ENCODE measurements around the gene MEDAG. TPM values are rescaled to one million over a fixed set of nuclear protein-coding genes. Genes with fewer than 3 reads are reported as not detected.

The MEDAG gene
- total RNA-seq, 2 experiments from 2014 or later, result 0.19 TPM; not detected in 1

DNA sequence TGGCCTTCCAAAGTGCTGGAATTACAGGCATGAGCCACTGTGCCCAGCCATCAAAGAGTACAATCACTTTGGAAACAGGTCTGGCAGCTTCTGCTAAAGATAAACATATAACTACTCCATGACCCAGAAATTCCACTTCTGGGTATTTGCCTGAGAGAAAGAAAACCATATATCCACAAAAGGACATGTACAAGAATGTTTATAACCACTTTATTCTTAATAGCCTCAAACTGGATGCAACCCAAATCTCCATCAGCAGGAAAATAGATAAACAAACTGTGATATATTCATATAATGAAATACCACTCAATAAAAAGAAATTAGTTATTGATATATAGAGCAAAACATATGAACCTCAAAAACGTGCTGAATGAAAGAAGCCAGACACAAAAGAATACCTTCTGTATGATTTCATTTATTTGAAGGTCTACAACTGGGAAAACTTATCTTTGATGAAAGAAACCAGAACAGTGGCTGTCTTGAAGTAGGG lies 66.9 kb downstream of the MEDAG start:
- ChIA-PET POLR2A (no interaction called here), CTCF (ENCODE audit: unreplicated experiment) (no interaction called here)
- no peaks in the 10 kb centered on the region for H4K20me1 ChIP-seq (ENCODE audit: insufficient read depth, low read length)
- H3K4me2 ChIP-seq (ENCODE audit: low read length), result no peak overlapping the region
- no peaks in the 10 kb centered on the region for H3K36me3 ChIP-seq (ENCODE audit: insufficient read depth, low read length)
- no peak for DNase-seq (ENCODE audit: low spot score)
- no TSS peak for BruUV-seq (replicated peaks)
- H3K9me3 ChIP-seq (ENCODE audit: low read length), result no peaks in the 10 kb centered on the region
- no peaks in the 10 kb centered on the region for H3K79me2 ChIP-seq (ENCODE audit: insufficient read depth, low read depth, low read length)
- no peak overlapping the region for H3K27ac ChIP-seq (ENCODE audit: low read depth, low read length, poor library complexity, severe bottlenecking)
- H3K4me3 ChIP-seq (ENCODE audit: low read depth, low read length, poor library complexity, severe bottlenecking), result no peak overlapping the region
- TF ChIP-seq, protein P1, sequence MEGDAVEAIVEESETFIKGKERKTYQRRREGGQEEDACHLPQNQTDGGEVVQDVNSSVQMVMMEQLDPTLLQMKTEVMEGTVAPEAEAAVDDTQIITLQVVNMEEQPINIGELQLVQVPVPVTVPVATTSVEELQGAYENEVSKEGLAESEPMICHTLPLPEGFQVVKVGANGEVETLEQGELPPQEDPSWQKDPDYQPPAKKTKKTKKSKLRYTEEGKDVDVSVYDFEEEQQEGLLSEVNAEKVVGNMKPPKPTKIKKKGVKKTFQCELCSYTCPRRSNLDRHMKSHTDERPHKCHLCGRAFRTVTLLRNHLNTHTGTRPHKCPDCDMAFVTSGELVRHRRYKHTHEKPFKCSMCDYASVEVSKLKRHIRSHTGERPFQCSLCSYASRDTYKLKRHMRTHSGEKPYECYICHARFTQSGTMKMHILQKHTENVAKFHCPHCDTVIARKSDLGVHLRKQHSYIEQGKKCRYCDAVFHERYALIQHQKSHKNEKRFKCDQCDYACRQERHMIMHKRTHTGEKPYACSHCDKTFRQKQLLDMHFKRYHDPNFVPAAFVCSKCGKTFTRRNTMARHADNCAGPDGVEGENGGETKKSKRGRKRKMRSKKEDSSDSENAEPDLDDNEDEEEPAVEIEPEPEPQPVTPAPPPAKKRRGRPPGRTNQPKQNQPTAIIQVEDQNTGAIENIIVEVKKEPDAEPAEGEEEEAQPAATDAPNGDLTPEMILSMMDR (conservative IDR thresholded peaks at IDR 0.05; ENCODE audit: low read length), result no peak
- no peak for TF ChIP-seq EZH2phosphoT487 (IDR thresholded peaks at IDR 0.05; ENCODE audit: borderline replicate concordance, low read depth, low read length)
- intact Hi-C loops (cut with micrococcal nuclease; ENCODE audit: unreplicated experiment), result loop anchor here (10.0 kb wide), 1 partner anchor 182 kb away; no protein-coding TSS in a partner anchor
- H3K4me1 ChIP-seq (ENCODE audit: insufficient read depth, low read length, poor library complexity, severe bottlenecking), result no peaks in the 10 kb centered on the region
- H2AFZ ChIP-seq (ENCODE audit: low read length), result no peak overlapping the region
- H3K9me2 ChIP-seq (ENCODE audit: insufficient read depth, low read length), result no peaks in the 10 kb centered on the region

DNA sequence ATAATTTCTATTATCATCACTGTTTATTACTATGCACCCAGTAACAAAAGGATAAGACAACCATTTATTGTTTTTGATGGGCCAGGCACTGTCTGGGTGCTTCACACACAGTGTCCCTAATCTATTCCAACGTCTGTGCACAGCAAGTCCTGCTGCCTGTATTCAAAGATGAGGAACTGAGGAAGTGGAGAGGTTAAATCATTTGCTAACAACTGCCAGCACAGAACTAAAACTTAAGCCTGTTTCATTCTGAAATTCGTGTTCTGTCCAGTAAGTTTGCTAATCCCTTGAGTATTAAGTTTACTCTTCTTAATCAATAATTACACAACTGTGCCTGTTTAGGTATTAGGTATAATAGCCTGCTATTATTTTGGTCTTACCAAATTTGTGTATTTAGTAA lies 68.3 kb downstream of the MEDAG start:
- POLR2A ChIA-PET, result no interaction called here
- no peaks in the 10 kb centered on the region for H3K9me2 ChIP-seq (ENCODE audit: insufficient read depth, low read length)
- no TSS peak for BruUV-seq (replicated peaks)

More for the DNA sequence above, 68.3 kb downstream of the MEDAG start:
- Histone ChIP-seq H3K36me3 (ENCODE audit: insufficient read depth, low read length) (no peaks in the 10 kb centered on the region), H3K27ac (ENCODE audit: low read depth, low read length, poor library complexity, severe bottlenecking) (no peak overlapping the region), H3K4me2 (ENCODE audit: low read length) (no peak overlapping the region), H3K9me3 (ENCODE audit: low read length) (no peaks in the 10 kb centered on the region), H3K79me2 (ENCODE audit: insufficient read depth, low read depth, low read length) (no peaks in the 10 kb centered on the region), H3K4me1 (ENCODE audit: insufficient read depth, low read length, poor library complexity, severe bottlenecking) (no peaks in the 10 kb centered on the region), H4K20me1 (ENCODE audit: insufficient read depth, low read length) (no peaks in the 10 kb centered on the region), H3K4me3 (ENCODE audit: low read depth, low read length, poor library complexity, severe bottlenecking) (no peak overlapping the region), H2AFZ (ENCODE audit: low read length) (no peak overlapping the region)
- TF ChIP-seq EZH2phosphoT487 (IDR thresholded peaks at IDR 0.05; ENCODE audit: borderline replicate concordance, low read depth, low read length), result no peak
- TF ChIP-seq, protein P1 (conservative IDR thresholded peaks at IDR 0.05; ENCODE audit: low read length), result no peak
- CTCF ChIA-PET (ENCODE audit: unreplicated experiment), result no interaction called here
- DNase-seq (ENCODE audit: low spot score), result no peak
- intact Hi-C loops (cut with micrococcal nuclease; ENCODE audit: unreplicated experiment), result loop anchor here (10.0 kb wide), 1 partner anchor 180 kb away; no protein-coding TSS in a partner anchor

Other genes with a start within 250 kb of the MEDAG start
- 62.1 and 89.9 TPM in 2 replicates for gene ALOX5AP, start 170.7 kb upstream of the MEDAG start, total RNA-seq (2014; rRNA removed; shearing (Covaris generic))
- gene ALOX5AP, start 170.7 kb upstream of the MEDAG start, total RNA-seq (2022), result 90.9 and 94.4 TPM in 2 replicates
- gene TEX26, start 26.4 kb downstream of the MEDAG start, total RNA-seq (2014; rRNA removed; shearing (Covaris generic)), result not detected in 2 replicates
- gene TEX26, start 26.4 kb downstream of the MEDAG start, total RNA-seq (2022), result not detected in 2 replicates